GM19351 (cell line): ENCODE data around the gene NUB1.

Experiments
- ATAC-seq: cut with Tn5 transposase; IDR thresholded peaks from one replicate; pipeline ENCODE4 v1.9.1; 2021; ENCODE audit warnings: mild to moderate bottlenecking, moderate library complexity; ENCODE audit not compliant: unreplicated experiment

NUB1 gene

GRCh38 chr7:151313857-151314256 lies 27.8 kb upstream of the NUB1 start:
- ATAC-seq: no peak

GRCh38 chr7:151314401-151314800 lies 27.2 kb upstream of the NUB1 start:
- ATAC-seq: no peak

DNA sequence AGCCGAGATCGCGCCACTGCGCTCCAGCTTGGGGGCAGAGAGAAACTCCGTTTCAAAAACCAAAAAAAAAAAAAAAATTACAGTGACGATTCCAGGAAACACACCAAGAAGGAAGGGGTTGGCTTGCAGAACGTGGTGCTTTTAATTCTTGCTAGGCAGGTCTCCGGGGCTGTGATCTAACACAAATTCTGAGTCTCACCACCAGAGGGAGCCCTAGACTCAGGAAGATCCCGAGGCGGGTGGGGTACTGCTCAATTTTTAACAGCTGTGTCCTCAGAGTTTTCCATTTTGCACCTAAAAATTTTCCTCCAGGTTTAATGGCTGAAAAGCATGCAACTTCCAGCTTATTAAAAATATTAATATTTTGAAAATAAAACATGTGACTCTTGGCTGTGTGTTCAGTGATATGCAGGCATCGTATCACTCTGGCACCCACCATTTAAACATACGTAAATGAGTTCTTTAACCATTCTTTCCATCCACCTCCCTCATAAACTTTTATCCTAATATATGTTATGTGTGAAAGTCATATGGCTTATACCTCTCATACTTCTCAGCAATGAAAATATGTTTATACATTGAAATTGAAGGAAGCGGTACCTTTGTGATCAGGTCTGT lies 26.5 kb upstream of the NUB1 start:
- peak; percentile 61 for ATAC-seq

DNA sequence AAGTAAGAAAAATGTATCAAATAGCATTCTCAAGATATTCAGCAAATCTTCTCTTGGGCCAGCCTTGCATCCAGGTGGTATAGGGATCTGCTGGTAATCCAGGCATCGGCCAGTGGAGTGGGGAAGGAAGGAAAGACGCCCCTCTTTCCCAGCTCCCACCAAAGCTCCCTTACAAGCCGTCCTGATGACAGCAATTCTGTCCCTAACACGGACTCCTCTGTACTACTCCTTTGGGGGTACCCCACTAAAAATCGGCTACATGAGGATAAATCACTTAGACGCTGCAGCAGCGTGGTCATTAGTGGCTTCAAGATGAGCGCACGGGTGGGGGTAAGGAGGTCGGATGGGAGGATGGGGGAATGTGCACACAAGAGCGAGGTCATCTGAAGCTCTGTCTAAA lies 24.7 kb upstream of the NUB1 start:
- ATAC-seq: no peak

DNA sequence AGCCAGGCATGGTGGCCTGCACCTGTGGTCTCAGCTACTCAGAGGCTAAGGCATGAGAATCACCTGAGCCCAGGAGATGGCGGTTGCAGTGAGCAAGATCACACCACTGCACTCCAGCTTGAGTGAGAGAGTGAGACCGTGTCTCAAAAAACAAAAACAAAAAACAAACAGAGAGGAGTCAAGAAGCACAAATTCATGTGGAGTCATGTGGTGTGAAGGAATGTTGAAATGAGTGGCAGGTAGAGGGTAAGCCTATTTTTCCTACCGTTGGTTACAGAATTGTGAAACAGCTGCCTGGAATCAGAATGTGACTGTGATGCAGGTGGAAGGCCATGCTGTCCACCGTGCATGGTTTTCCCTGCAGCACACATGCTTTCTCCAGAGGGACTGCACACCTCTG lies 23.7 kb upstream of the NUB1 start:
- no peak for ATAC-seq

DNA sequence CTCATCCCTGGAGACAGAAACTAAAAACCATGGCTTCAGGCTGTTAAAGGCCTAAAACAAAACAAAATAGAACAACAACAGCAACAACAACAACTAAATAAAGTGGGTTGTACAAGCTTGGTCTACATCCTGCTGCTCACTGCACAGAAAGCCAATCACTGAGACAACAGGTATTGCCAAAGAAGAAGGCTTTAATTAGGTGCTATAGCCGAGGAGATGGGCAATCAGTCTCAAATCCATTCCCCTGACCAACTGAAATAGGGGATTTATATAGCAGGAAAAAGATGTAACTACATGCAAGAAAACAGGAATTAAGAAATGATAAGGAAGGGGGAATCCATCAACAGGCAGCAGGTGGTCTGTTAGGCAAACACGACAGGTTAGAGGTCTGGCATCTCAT lies 22.4 kb upstream of the NUB1 start:
- ATAC-seq: no peak

DNA sequence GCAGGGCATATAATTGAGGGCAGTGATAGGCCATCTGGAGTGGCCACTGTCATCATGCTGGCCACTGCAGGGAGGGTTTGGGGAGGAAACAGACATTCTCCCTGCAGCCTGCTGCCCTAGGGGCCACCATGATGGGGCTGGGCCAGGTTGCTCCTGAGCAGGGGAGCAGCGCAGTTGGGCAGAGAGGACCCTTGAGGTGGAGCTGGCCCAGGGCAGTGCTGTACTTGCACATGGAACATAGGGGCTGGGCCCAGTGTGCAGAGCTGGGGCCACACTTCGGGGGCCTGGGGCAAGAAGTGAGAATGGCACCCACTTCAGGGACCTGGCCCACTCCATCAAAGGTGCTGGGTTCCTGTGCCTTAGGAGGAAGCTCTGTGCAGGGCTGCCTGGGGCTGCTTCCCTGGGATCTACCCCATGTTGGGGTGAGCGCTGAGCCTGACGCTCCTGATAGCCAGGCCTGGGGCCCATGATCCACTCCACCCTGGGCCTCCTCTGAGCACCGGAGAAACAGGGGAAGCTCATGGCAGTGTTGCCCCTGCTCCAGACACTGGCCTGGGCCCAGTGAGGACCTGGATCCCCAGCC lies 21.3 kb upstream of the NUB1 start:
- ATAC-seq: no peak

GRCh38 chr7:151321341-151321740 lies 20.3 kb upstream of the NUB1 start:
- ATAC-seq: no peak

DNA sequence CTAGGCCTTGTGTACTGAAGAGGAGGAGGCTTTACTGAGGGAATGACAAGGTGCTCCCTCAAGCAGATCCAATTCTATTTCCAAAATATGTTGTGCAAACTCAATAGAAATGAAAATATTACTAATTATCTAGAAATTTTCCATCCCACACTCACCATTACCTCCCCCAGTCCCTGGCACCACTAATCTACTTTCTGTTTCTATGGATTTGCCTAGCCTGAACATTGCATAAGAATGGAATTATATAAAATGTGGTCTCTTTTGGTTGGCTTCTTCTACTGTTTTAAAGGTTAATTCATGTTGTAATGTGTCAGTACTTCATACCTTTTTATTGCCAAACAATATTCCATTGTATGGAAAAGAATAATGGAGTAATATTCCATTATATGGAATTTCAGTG lies 18.7 kb upstream of the NUB1 start:
- ATAC-seq: no peak

DNA sequence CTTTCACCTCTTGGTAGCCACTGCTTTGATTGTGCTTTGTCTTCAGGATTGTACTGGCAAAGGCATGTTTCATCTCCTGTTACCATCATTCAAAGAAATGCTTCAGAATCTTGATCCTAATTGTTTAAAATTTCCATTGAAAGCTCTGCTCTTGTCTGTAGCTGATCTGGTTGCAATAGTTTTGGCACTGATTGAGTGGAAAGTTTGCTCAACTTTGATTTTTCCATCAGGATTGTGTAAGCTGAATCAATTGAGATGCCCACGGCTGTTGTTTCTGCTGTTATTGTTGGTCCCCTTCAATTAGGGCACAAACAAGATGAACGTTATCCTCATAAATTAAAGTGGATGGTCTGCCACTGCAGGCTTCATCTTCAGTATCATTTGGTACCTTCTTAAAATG lies 14.6 kb upstream of the NUB1 start:
- ATAC-seq: no peak

DNA sequence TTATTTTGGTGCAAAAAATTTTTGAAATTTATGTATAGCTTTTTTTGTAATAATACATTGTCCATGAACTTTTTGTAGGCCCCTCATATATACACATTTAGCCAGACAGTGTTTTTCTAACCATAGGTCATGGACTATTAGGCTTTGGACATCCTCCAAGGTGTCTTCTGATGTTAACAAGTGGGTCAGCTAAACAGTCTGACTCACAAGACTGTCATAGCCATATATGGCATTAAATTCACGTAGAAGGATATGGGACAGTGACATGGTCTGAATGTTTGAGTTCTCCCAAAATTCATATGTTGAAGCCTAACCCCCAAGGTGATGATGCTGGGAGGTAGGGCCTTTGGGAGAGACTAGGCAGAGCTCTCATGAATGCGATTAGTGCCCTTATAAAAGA lies 14.0 kb upstream of the NUB1 start:
- no peak for ATAC-seq

DNA sequence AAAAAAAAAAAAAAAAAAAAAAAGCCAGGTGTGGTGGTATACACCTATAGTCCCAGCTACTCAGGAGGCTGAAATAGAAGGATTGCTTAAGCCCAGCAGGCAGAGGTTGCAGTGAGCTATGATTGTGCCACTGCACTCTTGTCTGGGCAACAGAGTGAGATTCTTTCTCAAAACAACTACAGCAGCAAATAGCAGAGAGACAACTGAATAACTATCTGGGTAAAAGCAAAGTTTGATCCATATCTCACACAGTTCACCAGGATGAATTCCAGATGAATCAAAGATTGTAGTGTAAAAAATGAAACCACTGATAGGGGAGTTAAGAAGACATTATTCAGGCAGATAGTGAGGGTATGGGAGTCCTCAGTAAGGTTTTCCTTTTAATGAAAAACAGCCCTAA lies 11.4 kb upstream of the NUB1 start:
- ATAC-seq: no peak

- no peak for ATAC-seq
These were observed 11.0 kb upstream of the NUB1 start for GRCh38 chr7:151330661-151331060.

DNA sequence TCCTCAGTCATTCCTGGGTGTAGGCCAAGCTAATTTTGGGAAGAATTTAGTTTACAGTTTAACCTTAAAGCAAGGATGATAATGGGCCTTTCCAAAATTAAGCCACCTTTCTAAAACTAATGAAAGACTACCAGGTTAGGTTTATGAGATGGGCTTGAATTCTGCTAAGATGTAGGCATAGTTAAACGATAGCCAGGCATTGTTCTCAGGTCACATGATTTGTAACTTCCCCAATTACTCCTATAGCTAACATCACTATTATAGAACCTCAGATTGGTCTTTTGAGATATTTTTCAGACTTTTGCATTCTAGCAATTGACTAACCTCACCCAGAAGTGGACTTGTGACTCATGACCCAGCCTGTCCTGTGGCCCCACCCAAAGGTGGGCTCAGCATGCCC lies 7.0 kb upstream of the NUB1 start:
- ATAC-seq: no peak

DNA sequence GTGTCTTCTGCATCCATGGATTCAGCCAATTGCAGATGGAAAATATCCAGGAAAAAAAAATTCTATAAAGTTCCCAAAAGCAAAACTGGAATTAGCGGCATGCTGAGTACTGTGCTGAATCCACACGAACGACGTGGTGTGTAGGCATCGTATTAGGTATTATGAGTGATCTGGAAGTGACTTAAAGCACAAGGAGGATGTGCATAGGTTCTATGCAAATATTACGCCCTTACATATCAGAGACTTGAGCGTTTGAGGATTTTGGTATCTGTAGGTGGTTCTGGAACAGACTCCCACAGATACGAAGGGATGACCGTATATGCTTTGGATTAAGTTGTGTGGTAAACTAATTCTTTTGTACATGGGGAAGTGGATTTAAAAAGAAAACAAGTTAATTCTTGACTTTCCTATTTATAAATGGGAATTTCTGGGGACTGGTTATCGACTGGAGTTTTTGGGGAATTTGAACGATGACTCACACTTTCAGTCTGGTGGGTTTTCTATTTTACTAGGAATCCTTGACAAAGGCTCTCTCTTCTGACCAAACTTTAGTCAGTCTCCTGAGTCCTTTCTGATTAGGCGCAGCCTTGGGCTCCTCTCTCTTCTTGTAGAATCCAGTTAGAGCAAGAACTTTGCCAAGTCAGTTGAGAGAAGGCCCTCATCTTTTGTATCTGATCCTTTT lies 5.4 kb upstream of the NUB1 start:
- no peak for ATAC-seq

- ATAC-seq: no peak
These were observed 4.3 kb upstream of the NUB1 start for GRCh38 chr7:151337346-151337745.

- ATAC-seq: no peak
These were observed 2.8 kb upstream of the NUB1 start for GRCh38 chr7:151338809-151339208.

DNA sequence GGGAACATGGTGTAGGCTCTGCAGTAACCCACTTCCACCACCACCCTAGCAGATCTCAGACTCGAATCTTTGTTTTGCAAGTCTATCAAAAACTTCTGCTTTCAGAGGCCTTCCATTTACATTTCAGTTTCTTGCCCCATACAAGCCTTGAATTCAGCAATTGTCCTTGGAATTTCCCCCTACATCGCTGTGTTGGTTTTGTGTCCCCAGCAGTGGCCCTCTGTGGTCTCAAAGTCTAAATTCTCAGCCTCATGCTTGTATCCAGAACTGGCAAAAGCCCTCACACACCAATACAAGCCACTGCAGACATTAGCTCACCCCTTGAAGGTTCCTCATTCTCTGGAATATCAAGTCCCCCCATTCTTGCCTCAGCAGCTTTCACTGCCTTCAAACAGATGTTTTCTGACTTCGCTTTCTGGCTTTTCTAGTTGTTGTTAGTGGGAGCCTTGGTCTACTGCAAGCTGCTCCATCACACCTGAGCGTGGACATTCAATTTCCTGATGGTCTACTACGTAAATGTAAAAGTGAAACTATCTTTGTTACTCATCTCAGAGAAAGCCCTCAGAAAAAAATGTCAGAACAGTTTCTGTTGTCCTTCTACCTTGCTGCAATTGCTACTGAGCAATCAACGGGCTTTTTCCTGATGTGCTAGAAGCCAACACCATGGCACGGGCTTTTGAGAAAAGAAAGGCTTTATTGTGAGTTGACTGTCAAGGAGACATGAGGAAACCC lies 1.8 kb upstream of the NUB1 start:
- peak; percentile 40 for ATAC-seq

DNA sequence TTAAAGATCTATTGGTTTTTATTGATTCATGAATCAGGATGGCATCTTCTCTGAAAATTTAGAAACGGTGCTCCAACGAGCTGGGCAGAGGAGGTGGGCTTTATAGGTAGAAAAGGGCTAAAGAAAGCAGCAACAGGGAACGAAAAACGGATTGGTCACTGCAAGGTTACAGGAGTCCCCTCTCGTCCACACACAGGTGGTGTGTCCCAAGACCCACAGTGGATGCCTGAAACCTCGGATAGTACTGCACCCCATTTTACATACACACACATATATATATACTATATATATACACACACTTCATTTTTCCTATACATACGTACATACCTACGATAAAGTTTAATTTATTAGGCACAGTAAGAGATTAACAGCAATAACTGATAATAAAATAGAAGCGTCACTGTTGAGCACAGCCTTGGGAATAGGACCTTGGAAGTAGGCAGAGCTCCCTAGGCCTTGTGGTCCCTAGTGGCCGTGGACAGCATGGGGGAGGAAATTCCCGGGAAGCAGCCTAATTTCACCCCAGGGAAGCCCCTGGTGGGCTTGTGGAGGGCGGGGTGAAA lies 737 bp upstream of the NUB1 start:
- ATAC-seq: no peak

GRCh38 chr7:151342102-151342646 lies 562 bp downstream of the NUB1 start:
- peak; percentile 59 for ATAC-seq

GRCh38 chr7:151342811-151343210 lies 1.2 kb downstream of the NUB1 start:
- no peak for ATAC-seq
